Mucosa of stomach (tissue), 1 donor: ENCODE measurements around the gene PHOX2B.

ENCODE experiments used
- H3K27me3 ChIP-seq: one replicate; pipeline ENCODE4 v1.7.0; 2013; ENCODE audit warnings: mild to moderate bottlenecking, low read length; ENCODE audit not compliant: control insufficient read depth, insufficient read depth
- H3K36me3 ChIP-seq: one replicate; pipeline ENCODE4 v1.7.0; 2013; ENCODE audit warnings: low read length; ENCODE audit not compliant: control insufficient read depth, insufficient read depth
- H3K4me1 ChIP-seq: one replicate; pipeline ENCODE4 v1.7.0; 2013; ENCODE audit warnings: mild to moderate bottlenecking, low read length; ENCODE audit not compliant: control insufficient read depth, insufficient read depth
- H3K4me3 ChIP-seq: one replicate; pipeline ENCODE4 v1.7.0; 2013; ENCODE audit warnings: low read length
- H3K9ac ChIP-seq: one replicate; pipeline ENCODE4 v1.7.0; 2013; ENCODE audit warnings: mild to moderate bottlenecking, low read length, moderate library complexity
- H3K9me3 ChIP-seq: one replicate; pipeline ENCODE4 v1.7.0; 2013; ENCODE audit warnings: mild to moderate bottlenecking, low read length, moderate library complexity; ENCODE audit not compliant: control insufficient read depth
- donor health status: Pancreatic carcinoma.

Gene PHOX2B

GRCh38 chr4:41758884-41759283, 10.4 kb upstream of the PHOX2B start:
- Histone ChIP-seq H3K9ac (no peak overlapping the region), H3K36me3 (no peaks in the 10 kb centered on the region), H3K9me3 (no peaks in the 10 kb centered on the region), H3K4me1 (no peaks in the 10 kb centered on the region), H3K27me3 (peaks cover 12% of the 10 kb centered on the region), H3K4me3 (no peak overlapping the region)

- Histone ChIP-seq H3K9me3 (no peaks in the 10 kb centered on the region), H3K27me3 (peaks cover 22% of the 10 kb centered on the region), H3K4me1 (no peaks in the 10 kb centered on the region), H3K9ac (no peak overlapping the region), H3K4me3 (no peak overlapping the region), H3K36me3 (no peaks in the 10 kb centered on the region)
Measured at GRCh38 chr4:41757521-41758156, 9.1 kb upstream of the PHOX2B start.

GRCh38 chr4:41753942-41754341, 5.4 kb upstream of the PHOX2B start:
- Histone ChIP-seq H3K4me1 (no peaks in the 10 kb centered on the region), H3K27me3 (peaks cover 55% of the 10 kb centered on the region), H3K36me3 (no peaks in the 10 kb centered on the region), H3K9ac (no peak overlapping the region), H3K9me3 (no peaks in the 10 kb centered on the region), H3K4me3 (no peak overlapping the region)

- Histone ChIP-seq H3K27me3 (peaks cover 67% of the 10 kb centered on the region), H3K4me1 (no peaks in the 10 kb centered on the region), H3K9ac (no peak overlapping the region)
Measured at GRCh38 chr4:41752081-41752836, 3.7 kb upstream of the PHOX2B start.

GRCh38 chr4:41751449-41752061, 3.0 kb upstream of the PHOX2B start:
- Histone ChIP-seq H3K36me3 (no peaks in the 10 kb centered on the region), H3K27me3 (peaks cover 74% of the 10 kb centered on the region), H3K4me1 (no peaks in the 10 kb centered on the region), H3K4me3 (no peak overlapping the region), H3K9me3 (no peaks in the 10 kb centered on the region), H3K9ac (no peak overlapping the region)

More at GRCh38 chr4:41752081-41752836, 3.7 kb upstream of the PHOX2B start:
- no peaks in the 10 kb centered on the region for H3K9me3 ChIP-seq
- no peaks in the 10 kb centered on the region for H3K36me3 ChIP-seq
- H3K4me3 ChIP-seq = no peak overlapping the region

- Histone ChIP-seq H3K4me1 (no peaks in the 10 kb centered on the region), H3K27me3 (peaks cover 81% of the 10 kb centered on the region), H3K36me3 (no peaks in the 10 kb centered on the region), H3K9me3 (no peaks in the 10 kb centered on the region), H3K4me3 (no peak overlapping the region), H3K9ac (no peak overlapping the region)
Measured at GRCh38 chr4:41750626-41751448, 2.3 kb upstream of the PHOX2B start.

GRCh38 chr4:41750121-41750625, 1.6 kb upstream of the PHOX2B start:
- peaks cover 86% of the 10 kb centered on the region for H3K27me3 ChIP-seq
- H3K9ac ChIP-seq = no peak overlapping the region
- H3K9me3 ChIP-seq = no peaks in the 10 kb centered on the region
- no peaks in the 10 kb centered on the region for H3K36me3 ChIP-seq
- no peak overlapping the region for H3K4me3 ChIP-seq
- no peaks in the 10 kb centered on the region for H3K4me1 ChIP-seq

GRCh38 chr4:41749631-41750039, 1.1 kb upstream of the PHOX2B start:
- H3K4me3 ChIP-seq = no peak overlapping the region
- H3K9me3 ChIP-seq = no peaks in the 10 kb centered on the region

GRCh38 chr4:41748074-41748570, 403 bp downstream of the PHOX2B start:
- H3K9ac ChIP-seq = no peak overlapping the region
- H3K4me3 ChIP-seq = no peak overlapping the region
- no peaks in the 10 kb centered on the region for H3K9me3 ChIP-seq
- no peaks in the 10 kb centered on the region for H3K4me1 ChIP-seq
- peaks cover 94% of the 10 kb centered on the region for H3K27me3 ChIP-seq
- no peaks in the 10 kb centered on the region for H3K36me3 ChIP-seq

More at GRCh38 chr4:41749631-41750039, 1.1 kb upstream of the PHOX2B start:
- peaks cover 92% of the 10 kb centered on the region for H3K27me3 ChIP-seq
- H3K9ac ChIP-seq = no peak overlapping the region
- H3K36me3 ChIP-seq = no peaks in the 10 kb centered on the region
- H3K4me1 ChIP-seq = no peaks in the 10 kb centered on the region

- no peak overlapping the region for H3K4me3 ChIP-seq
- H3K4me1 ChIP-seq = no peaks in the 10 kb centered on the region
- no peak overlapping the region for H3K9ac ChIP-seq
- no peaks in the 10 kb centered on the region for H3K36me3 ChIP-seq
- H3K27me3 ChIP-seq = peaks cover 93% of the 10 kb centered on the region
- H3K9me3 ChIP-seq = no peaks in the 10 kb centered on the region
Measured at GRCh38 chr4:41747230-41748055, 1.1 kb downstream of the PHOX2B start.
